OCI-LY7 (cell line): ENCODE results near the gene MTHFD1L.

ENCODE experiments used
- CTCF ChIP-seq: fragments of 200-600 bp; sonication (generic); conservative IDR thresholded peaks from 2 replicates; pipeline ENCODE4 v1.5.1; 2014; ENCODE audit warnings: mild to moderate bottlenecking, antibody characterized with exemption, low read length, moderate library complexity, mixed read lengths
- EZH2phosphoT487 ChIP-seq: fragments of 200-600 bp; sonication (generic); IDR thresholded peaks from 2 replicates; pipeline ENCODE4 v1.6.1; 2018; ENCODE audit warnings: low read depth, borderline replicate concordance, mild to moderate bottlenecking, mixed run types, antibody characterized with exemption, low read length, moderate library complexity, mixed read lengths

GRCh38 chr6:150949526-150949925, 84.0 kb downstream of the MTHFD1L start:
- TF ChIP-seq CTCF: no peak
- no peak for TF ChIP-seq EZH2phosphoT487
